Iris pigment epithelial cell (primary cell): ENCODE data around the gene TECPR1.

Source experiments
- DNase-seq: peaks from one replicate; pipeline ENCODE4 v3.0.0-alpha.2; 2011; ENCODE audit warnings: low read depth

TECPR1 gene

DNA sequence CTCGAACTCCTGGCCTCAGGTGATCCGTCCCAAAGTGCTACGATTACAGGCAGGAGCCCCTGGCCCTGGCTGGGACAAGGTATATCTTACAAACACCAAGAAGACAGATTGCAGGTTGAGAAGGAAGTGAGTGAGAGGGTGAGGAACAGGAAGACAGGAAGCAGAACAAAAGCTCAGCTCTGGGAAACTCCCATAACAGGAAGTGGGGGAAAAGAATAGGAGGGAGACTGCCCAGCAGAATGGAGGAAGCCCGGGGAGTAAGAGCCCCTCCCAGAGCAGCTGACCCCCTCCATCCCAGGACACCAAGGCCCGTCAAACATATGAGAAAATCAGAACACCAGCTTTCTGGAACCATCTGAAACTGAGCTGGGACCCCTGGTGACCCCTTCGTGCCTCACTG is 2.9 kb downstream of the TECPR1 start:
- no peak for DNase-seq

DNA sequence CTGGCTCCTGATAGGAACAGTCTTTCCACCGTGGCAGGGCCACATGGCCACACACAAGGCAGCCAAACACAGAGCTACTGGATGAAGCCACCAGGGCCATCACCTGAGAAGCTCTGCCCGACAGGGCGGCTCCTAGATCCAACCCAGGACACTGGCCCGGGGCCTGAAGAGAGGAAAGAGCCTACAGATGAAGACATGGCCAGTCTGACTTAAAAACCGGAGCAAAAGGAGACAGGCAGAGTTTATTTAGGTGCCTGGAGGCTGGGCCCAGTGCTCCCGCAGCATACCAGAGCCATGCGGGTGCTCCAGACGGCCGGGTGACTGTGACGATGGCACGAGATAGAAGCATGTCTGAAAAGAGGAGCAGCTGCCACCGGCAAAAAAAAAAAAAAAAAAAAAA is 3.9 kb downstream of the TECPR1 start:
- DNase-seq: no peak

GRCh38 chr7:98244871-98245270 is 7.2 kb downstream of the TECPR1 start:
- no peak for DNase-seq

DNA sequence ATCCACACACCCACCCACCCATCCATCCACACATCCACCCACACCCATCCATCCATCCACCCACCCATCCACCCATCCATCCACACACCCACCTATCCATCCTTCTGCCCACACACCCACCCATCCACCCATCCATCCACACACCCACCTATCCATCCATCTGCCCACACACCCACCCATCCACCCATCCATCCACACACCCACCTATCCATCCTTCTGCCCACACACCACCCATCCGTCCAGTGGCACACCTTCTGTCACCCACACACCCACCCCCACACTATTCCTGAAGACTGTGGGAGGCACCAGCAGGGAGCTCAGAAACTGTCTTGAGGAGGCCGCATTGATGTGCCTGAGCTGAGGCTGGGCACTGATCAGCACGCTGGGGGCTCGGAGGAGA is 9.1 kb downstream of the TECPR1 start:
- DNase-seq: no peak

- no peak for DNase-seq
These were observed 9.7 kb downstream of the TECPR1 start for GRCh38 chr7:98242342-98242741.

DNA sequence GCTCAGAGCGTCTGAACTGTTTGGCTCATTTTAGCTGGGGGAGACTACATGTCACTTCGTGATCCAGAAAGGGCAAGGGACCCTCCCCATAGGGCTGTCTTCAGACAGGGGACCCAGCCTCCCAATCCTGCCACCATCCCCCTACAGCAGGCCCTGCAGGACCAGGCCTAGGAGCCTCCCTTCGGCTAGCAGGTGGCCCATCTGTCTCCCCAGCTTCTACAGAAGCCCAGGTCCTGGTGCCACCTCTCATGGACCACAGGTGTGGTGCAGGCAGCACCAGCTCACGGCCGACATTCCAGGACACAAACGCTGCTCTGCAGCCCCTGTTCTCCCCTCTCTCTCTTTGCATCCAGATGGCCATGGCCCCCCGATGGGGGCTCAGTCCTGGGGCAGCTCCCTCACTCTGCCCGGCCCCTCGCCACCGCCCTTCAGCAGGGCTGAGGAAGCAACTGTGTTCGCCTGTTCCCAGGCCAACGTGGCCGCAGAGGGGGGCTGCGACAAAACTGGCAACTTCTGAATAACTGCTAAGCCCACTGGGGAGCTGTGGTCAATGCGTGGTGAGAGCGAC is 10.3 kb downstream of the TECPR1 start:
- no peak for DNase-seq

DNA sequence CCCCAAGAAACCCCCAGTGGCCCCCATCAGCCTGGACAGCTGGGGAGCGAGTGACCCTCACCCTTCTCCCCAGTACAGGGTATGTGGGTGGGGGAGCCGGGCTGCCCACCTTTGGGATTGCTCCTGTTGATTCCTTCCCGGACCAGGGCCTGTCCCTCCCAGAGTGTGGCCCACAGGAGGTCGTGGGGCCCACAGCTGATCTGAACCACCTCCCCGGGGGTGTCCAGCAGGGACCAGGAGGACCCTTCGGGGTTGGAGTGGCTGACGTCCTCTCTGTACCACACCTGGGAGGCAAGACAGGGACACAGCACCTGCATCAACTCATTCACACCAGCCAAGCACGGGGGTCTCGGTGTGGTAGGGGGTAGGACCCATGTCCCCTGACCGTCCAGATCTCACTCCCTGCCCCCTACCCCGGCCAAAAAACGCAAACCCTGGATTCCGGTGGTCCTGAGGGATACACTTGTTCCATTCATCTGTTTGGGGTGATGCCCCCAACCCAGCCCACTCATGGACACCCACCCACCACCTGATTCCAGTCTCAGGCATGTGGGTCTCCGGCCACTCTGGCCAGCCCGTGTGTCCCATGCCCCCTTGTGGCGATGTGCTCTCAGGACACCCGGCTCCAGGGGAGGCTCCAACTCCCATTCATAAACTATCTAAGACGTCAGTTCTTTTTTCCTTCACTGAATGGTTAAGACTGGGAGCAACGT is 10.9 kb downstream of the TECPR1 start:
- DNase-seq: peak; percentile 46

- DNase-seq: peak; percentile 41
These were observed 13.1 kb downstream of the TECPR1 start for GRCh38 chr7:98238976-98239375.

DNA sequence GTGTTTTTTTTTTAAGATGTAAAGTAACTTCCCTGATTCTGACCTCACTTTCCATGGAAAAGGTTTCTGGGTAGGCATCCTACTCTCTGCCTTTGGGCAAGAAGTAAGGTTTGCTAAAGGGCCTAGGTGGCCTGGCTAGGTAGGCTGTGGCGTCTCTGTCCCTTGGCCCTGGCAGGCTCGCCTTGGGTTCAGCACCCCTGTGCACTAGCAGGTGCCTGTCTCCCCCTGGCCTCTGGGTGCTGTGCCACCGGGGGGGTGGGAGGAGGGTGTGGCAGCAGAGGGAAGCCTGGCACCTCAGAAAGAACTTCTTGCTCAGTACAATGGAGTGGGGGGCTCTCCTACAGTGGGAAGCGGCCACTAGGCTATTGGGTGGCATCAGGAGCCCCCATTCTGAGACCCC is 14.0 kb downstream of the TECPR1 start:
- DNase-seq: no peak

DNA sequence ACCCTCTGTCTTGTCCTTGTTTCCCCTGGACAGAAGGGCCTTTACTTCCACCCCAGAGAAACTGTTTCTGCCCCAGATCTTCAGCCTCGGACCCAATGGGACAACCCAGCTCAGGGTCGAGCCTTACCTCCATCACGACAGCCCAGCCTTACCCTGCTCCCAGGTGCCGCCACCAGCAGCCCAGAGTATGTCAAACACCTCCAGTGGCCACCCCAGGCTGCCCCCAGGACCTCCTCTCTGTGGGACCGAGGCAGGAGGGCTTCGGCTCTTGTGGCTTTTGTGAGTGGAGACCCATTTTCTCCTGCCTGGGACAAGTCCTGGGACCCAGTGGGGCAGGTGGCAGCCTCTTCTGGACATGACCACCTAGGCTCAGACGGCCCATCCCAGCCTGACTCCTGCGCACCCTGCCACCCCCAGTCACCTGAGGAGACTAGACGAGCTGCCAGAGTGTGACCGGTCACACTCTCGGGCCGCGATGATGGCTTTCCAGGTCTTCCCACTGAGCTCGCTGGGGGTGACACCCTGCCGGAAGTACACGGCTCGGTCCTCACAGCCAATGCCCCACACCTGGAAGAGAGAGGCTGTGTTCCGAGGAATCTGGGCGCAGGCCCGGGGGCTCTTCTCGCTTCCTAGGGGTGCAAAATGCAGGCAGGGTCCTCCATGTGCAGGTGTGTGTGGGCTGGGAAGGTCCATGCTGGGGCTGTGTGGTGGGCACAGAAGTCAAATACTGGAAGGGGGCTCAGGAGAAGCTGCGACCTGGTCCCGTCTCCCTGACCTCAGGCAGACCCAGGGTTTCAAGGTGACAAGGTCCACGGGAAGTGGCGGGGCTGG is 15.5 kb downstream of the TECPR1 start:
- no peak for DNase-seq

- DNase-seq: no peak
These were observed 16.1 kb downstream of the TECPR1 start for GRCh38 chr7:98235901-98236300.

GRCh38 chr7:98234429-98235147 is 17.4 kb downstream of the TECPR1 start:
- DNase-seq: peak; percentile 30

DNA sequence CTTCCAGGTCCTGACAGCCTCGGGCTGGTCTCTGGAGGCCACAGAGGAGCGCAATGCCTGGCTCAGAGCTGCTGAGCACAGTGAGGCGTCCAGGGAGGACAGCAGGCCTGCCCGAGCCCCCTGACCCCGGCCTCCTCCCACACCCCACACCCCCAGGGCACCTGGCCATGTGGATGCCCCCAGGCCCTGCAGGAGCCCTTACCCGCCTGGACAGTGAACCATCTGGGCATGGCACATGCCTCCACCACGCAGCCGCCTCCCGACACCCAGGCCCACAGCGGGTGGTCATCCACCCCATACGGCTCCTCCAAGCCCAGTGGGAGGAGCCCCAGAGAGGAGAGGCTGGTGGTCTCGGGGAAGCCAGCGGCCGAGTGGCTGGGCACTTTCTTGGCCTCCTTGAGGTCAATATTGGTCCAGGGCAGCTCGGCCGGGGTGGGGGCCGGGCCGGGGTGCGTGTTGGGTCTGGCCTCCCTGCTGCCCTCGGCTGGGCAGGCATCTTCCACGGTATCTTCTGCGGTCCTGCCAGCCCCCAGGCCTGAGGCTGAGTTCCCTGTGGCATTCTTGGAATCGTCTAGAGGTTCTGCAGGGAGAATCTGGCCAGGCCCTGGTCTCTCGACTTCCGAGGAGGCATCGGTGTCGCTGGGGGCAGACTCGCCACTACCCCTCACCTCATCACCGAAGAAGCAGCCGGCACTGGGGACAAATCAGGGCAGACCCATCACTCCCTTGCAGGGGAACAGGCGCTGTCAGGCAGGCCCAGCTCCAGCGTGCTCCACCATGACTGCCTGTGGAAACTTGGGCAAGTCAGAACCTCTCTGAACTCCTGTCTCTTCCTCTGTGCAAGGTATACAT is 18.6 kb downstream of the TECPR1 start:
- no peak for DNase-seq

- DNase-seq: no peak
These were observed 19.2 kb downstream of the TECPR1 start for GRCh38 chr7:98232799-98233198.

DNA sequence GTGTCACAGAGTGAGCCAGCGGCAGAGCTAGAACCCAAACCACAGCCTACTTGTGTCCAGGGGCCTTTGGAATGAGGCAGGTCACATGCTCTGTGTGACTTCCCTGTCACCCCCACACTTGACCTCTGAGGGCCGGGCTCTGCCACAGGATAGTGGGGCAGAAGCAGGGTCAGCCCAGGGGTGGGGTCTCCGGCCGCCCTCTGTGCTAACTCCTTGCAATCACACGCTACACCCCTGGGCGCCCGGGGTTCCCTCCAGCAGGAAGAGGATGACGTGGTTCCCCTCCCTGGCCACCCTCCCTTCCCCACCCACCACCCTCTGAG is 19.8 kb downstream of the TECPR1 start:
- no peak for DNase-seq

DNA sequence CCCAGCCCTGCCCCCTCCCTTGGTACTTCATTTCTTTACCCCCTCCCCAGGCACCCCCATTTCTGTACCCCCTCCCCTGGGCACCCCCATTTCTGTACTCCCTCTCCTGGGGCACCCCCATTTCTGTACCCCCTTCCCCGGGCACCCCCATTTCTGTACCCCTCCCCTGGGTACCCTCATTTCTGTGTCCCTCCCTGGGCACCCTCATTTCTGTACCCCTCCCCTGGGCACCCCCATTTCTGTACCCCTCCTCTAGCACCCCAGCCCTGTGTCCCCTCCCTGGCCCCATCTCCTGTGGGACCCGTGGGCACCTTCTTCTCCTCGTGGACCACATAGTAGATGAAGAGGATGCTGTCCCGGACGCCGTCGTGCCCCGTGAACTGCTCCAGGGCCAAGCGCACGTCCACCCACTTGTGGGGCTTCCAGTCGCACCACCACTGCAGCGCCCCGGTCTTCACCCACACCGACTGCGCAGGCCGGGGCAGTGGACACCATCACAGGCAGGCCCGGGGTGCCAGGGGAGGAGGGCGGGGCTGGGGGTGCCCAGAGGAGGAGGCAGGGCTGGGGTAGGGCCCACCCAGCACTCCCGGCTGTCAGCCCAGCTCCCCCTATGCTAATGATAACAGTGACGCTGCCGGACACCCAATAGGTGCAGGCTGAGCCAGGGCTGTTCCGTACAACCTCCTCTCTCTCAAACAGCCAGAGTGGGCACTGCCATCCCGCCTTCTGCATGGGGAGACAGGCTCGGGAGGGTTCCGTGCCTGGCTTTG is 20.4 kb downstream of the TECPR1 start:
- no peak for DNase-seq

GRCh38 chr7:98230746-98231471 is 21.1 kb downstream of the TECPR1 start:
- no peak for DNase-seq

- no peak for DNase-seq
These were observed 21.9 kb downstream of the TECPR1 start for GRCh38 chr7:98229991-98230745.

DNA sequence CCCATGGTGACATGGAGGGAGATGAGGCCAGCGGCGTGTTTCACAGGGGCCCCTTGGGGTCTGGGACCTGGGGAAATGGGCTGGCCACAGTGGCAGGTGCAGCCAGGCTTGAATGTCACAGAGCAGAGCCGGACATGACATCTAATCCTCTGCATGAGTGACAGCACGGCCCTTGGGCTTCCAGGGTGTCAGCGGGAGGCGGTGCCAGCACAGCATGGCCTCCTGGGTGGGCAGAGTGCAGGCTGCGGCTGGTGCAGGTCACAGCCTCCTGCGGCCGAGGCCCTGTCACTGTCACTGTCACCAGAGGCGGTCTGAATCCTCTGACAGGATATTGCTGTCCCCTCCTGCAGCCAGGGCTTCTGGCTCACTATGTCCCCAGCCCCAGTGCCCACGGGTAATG is 22.6 kb downstream of the TECPR1 start:
- no peak for DNase-seq

DNA sequence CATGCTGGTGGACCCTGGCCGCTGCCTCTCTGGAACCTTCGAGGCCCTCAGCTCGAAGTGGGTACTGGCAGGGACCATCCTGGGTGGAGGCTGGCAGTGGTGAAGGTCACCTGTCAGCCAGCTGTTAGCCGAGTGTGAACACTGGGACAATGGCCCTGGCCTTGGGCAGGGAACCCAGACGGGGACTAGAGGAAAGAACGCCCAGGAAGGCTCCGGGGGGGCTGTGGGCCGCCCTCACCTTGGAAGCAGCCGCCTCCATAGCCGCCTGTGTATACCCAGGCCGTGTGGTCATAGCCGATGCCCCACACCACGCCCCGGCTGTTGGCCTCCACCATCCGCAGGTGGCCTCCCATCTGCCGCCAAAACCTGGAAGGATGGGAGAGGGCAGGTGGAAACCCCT is 23.2 kb downstream of the TECPR1 start:
- DNase-seq: no peak
